Tibial artery (tissue), 4 donors: ENCODE measurements around the gene SYNJ2.

Source experiments
- DNase-seq, 2 donors: peaks; one replicate each; pipeline ENCODE4 v3.0.0-alpha.2; 2019
- H3K27ac ChIP-seq, 2 donors: fragments of 200-600 bp; sonication (generic) in 1 of 2; 1 replicate in 1 of 2; 2 replicates in 1 of 2; pipeline ENCODE4 v1.5.1; 2018 to 2019; ENCODE audit warnings: mild to moderate bottlenecking in 1 of 2
- H3K27me3 ChIP-seq, 2 donors: fragments of 200-600 bp; sonication (generic) in 1 of 2; one replicate each; pipeline versions ENCODE4 v1.5.1 to v1.6.0; 2016 to 2019
- H3K36me3 ChIP-seq, 3 donors: fragments of 200-600 bp; sonication (generic) in 2 of 3; one replicate each; pipeline ENCODE4 v1.5.1; 2016 to 2019; ENCODE audit warnings: mild to moderate bottlenecking in 2 of 3
- H3K4me1 ChIP-seq, 4 donors: fragments of 200-600 bp; sonication (generic) in 2 of 4; 1 replicate in 3 of 4; 2 replicates in 1 of 4; pipeline ENCODE4 v1.5.1; 2016 to 2019
- H3K4me3 ChIP-seq, 2 donors: fragments of 200-600 bp; sonication (generic) in 1 of 2; 1 replicate in 1 of 2; 2 replicates in 1 of 2; pipeline ENCODE4 v1.5.1; 2018 to 2019; ENCODE audit warnings: mild to moderate bottlenecking in 2 of 2
- H3K9me3 ChIP-seq, 3 donors: fragments of 200-600 bp; sonication (generic) in 1 of 3; one replicate each; pipeline ENCODE4 v1.5.1; 2016 to 2019
- CTCF ChIP-seq, 2 experiments: fragments of 200-600 bp in 1 of 2; fragments of 450-650 bp in 1 of 2; IDR thresholded peaks; one replicate each; pipeline ENCODE4 v1.5.1; 2017 to 2019; ENCODE audit warnings: antibody characterized with exemption in 2 of 2, mild to moderate bottlenecking in 1 of 2, moderate library complexity in 1 of 2
- intact Hi-C: fragments of 100-400 bp; cut with DNase I; formaldehyde crosslinking; loops from one replicate; pipeline ENCODE4 v1.15.0; 2023; ENCODE audit warnings: low total_unique reads

The SYNJ2 gene

GRCh38 chr6:158068893-158069799, 87.5 kb downstream of the SYNJ2 start:
- Histone ChIP-seq H3K9me3 (no peaks in the 10 kb centered on the region), H3K27ac (peak overlapping the region; percentile 53 to 71), H3K36me3 (peaks cover 12 to 76% (median 28%) of the 10 kb centered on the region in 3 donors), H3K4me3 (no peak overlapping the region), H3K27me3 (no peaks in the 10 kb centered on the region), H3K4me1 (peaks cover 0 to 17% (median 12%) of the 10 kb centered on the region in 4 donors)
- intact Hi-C loops, result no loop called here
- no peak for TF ChIP-seq CTCF (IDR thresholded peaks at IDR 0.05)
- peak; percentile 76 to 87 for DNase-seq

DNA sequence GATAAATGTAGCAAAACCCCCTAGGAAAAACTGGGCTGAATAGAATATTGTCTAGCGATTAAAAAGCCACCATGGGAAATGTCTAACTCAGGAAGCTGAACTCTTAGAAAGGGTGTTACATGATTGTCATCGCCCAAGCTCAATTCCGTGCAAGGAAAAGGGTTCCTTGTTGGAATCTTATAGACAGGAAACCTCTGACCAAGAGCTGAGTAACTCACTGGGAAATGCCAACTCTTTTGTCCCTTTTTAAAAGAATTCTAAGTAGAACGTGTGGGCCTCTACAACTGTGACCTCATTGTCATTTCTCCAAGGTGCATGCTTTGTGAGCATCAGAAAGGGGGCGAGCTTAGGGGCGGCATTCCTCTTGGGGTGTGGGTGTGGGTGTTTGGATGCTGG, 88.1 kb downstream of the SYNJ2 start:
- Histone ChIP-seq H3K27me3 (no peaks in the 10 kb centered on the region), H3K27ac (peak overlapping the region; percentile 53 to 71), H3K9me3 (no peaks in the 10 kb centered on the region), H3K4me1 (peaks cover 0 to 17% (median 12%) of the 10 kb centered on the region in 4 donors), H3K4me3 (no peak overlapping the region), H3K36me3 (peaks cover 10 to 75% (median 23%) of the 10 kb centered on the region in 3 donors)
- no peak for TF ChIP-seq CTCF (IDR thresholded peaks at IDR 0.05)
- no peak for DNase-seq
- intact Hi-C loops, result loop anchor here (10.0 kb wide), 1 partner anchor 315 kb away; no protein-coding TSS in a partner anchor

DNA sequence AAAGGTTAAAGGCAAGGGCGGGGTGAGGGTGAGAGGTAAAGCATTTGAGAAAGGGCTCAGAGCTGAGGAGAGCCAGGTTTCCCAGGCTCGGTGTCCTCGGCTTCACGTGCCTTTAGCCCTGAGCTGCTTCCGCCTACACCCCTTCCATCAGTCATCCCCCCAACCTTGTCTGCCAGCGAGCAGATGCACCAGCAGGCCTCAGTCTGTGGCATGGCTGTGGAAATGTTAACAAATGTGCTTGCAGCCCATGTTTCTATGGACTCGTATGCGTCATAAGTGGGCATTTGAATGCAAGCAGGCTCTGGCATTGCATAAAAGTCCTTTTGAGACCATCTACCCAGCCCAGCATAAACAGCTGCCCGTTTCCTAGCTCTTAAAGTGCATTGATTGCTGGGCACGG, 88.8 kb downstream of the SYNJ2 start:
- no peak for DNase-seq
- no peak for TF ChIP-seq CTCF (IDR thresholded peaks at IDR 0.05)
- no peaks in the 10 kb centered on the region for H3K9me3 ChIP-seq
- H3K27ac ChIP-seq, result peak overlapping the region; percentile 53 to 71
- no peaks in the 10 kb centered on the region for H3K27me3 ChIP-seq
- intact Hi-C loops, result loop anchor here (10.0 kb wide), 1 partner anchor 316 kb away; no protein-coding TSS in a partner anchor
- H3K4me1 ChIP-seq, result peaks cover 0 to 17% (median 12%) of the 10 kb centered on the region in 4 donors
- H3K4me3 ChIP-seq, result no peak overlapping the region
- H3K36me3 ChIP-seq, result peaks cover 6 to 69% (median 25%) of the 10 kb centered on the region in 3 donors

DNA sequence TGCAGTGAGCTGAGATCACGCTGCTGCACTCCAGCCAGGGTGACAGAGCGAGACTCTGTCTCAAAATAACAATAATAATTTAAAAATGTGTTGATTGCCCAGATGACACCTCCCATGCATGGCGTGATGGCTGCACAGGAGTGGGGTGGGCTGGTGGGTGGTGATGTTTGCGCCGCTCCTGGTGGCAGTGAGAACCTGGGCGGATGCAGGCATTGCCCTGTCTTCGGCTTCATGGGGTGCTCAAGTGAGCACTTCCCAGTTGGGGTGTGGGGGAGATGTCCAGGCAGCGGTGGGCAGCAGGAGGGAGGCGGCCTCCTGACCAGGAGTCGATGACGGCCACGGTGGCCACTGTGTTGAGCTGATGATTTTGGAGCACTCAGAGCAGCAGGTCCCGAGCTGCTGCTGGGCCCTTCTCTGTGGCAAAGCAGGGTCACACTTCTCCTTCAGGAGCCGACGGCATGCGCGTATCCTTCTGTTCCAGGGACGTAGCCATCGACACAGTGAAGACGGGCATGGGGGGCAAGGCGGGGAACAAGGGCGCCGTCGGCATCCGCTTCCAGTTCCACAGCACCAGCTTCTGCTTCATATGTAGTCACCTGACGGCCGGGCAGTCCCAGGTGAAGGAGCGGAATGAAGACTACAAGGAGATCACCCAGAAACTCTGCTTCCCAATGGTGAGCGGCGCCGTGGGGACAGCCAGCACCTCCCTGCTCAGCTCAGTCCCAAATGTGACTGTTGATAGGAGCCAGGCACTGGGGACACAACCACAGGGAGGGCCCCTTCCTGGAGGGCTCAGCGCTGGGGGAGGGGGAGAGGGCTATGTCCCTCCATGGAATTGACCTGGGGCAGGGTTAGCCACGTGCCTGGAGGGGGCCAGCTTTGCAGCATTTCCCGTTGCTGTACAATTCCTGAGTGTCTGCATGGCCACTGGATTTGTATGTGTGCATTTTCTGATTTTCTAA, 89.7 kb downstream of the SYNJ2 start:
- peak overlapping the region in 1 of 2 donors; percentile 35 for H3K27ac ChIP-seq
- H3K4me3 ChIP-seq, result no peak overlapping the region
- intact Hi-C loops, result loop anchor here (10.0 kb wide), 1 partner anchor 317 kb away; no protein-coding TSS in a partner anchor
- H3K27me3 ChIP-seq, result no peaks in the 10 kb centered on the region
- H3K36me3 ChIP-seq, result peaks cover 14 to 69% (median 30%) of the 10 kb centered on the region in 3 donors
- peak in 1 of 2 donors; percentile 14 for DNase-seq
- no peak for TF ChIP-seq CTCF (IDR thresholded peaks at IDR 0.05)
- no peaks in the 10 kb centered on the region for H3K9me3 ChIP-seq
- peaks cover 0 to 17% (median 12%) of the 10 kb centered on the region in 4 donors for H3K4me1 ChIP-seq

GRCh38 chr6:158072083-158072721, 90.5 kb downstream of the SYNJ2 start:
- Histone ChIP-seq H3K27ac (peak overlapping the region in 1 of 2 donors; percentile 35), H3K4me3 (no peak overlapping the region), H3K36me3 (peaks cover 22 to 69% (median 31%) of the 10 kb centered on the region in 3 donors), H3K4me1 (peaks cover 0 to 17% (median 12%) of the 10 kb centered on the region in 4 donors), H3K9me3 (no peaks in the 10 kb centered on the region), H3K27me3 (no peaks in the 10 kb centered on the region)
- TF ChIP-seq CTCF (IDR thresholded peaks at IDR 0.05), result peak; percentile 78 to 83
- intact Hi-C loops, result loop anchor here (10.0 kb wide), 1 partner anchor 317 kb away; no protein-coding TSS in a partner anchor
- peak; percentile 73 to 86 for DNase-seq
